SJCRH30 (cell line): Measurements from ENCODE around the gene DHRS11. TPM values are rescaled to one million over a fixed set of nuclear protein-coding genes. Genes with fewer than 3 reads are reported as not detected.

Experiments used
- DNase-seq, 2 experiments: peaks; one replicate each; pipeline ENCODE4 v3.0.0-alpha.2; 2015 to 2020
- H3K27ac ChIP-seq: fragments of 250-450 bp; sonication (Bioruptor Pico); 2 replicates; pipeline ENCODE4 v1.5.1; 2020; ENCODE audit warnings: mild to moderate bottlenecking, moderate library complexity
- H3K27me3 ChIP-seq: fragments of 250-450 bp; sonication (Bioruptor Pico); 2 replicates; pipeline ENCODE4 v1.5.1; 2020; ENCODE audit warnings: mild to moderate bottlenecking, moderate library complexity
- H3K36me3 ChIP-seq: fragments of 250-450 bp; sonication (Bioruptor Pico); 2 replicates; pipeline ENCODE4 v1.5.1; 2020; ENCODE audit warnings: mild to moderate bottlenecking, moderate library complexity
- H3K4me1 ChIP-seq: fragments of 250-450 bp; sonication (Bioruptor Pico); 2 replicates; pipeline ENCODE4 v1.5.1; 2020; ENCODE audit warnings: mild to moderate bottlenecking, moderate library complexity
- H3K4me3 ChIP-seq: fragments of 250-450 bp; sonication (Bioruptor Pico); 2 replicates; pipeline ENCODE4 v1.5.1; 2020; ENCODE audit warnings: mild to moderate bottlenecking, moderate library complexity
- H3K9me3 ChIP-seq: fragments of 250-450 bp; sonication (Bioruptor Pico); replicated peaks from 2 replicates; pipeline ENCODE4 v1.5.1; 2020; ENCODE audit warnings: mild to moderate bottlenecking, moderate library complexity
- total RNA-seq: library from RNA; depleted of rRNA; stranded (reverse); fragments of >200 nt; shearing (Covaris generic); gene quantifications from 2 replicates; pipeline ENCODE4 v1.2.3, GENCODE V29; 2014; rRNA removed

The DHRS11 gene, protein sequence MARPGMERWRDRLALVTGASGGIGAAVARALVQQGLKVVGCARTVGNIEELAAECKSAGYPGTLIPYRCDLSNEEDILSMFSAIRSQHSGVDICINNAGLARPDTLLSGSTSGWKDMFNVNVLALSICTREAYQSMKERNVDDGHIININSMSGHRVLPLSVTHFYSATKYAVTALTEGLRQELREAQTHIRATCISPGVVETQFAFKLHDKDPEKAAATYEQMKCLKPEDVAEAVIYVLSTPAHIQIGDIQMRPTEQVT
- total RNA-seq, result 13.7 and 18.1 TPM in 2 replicates

DNA sequence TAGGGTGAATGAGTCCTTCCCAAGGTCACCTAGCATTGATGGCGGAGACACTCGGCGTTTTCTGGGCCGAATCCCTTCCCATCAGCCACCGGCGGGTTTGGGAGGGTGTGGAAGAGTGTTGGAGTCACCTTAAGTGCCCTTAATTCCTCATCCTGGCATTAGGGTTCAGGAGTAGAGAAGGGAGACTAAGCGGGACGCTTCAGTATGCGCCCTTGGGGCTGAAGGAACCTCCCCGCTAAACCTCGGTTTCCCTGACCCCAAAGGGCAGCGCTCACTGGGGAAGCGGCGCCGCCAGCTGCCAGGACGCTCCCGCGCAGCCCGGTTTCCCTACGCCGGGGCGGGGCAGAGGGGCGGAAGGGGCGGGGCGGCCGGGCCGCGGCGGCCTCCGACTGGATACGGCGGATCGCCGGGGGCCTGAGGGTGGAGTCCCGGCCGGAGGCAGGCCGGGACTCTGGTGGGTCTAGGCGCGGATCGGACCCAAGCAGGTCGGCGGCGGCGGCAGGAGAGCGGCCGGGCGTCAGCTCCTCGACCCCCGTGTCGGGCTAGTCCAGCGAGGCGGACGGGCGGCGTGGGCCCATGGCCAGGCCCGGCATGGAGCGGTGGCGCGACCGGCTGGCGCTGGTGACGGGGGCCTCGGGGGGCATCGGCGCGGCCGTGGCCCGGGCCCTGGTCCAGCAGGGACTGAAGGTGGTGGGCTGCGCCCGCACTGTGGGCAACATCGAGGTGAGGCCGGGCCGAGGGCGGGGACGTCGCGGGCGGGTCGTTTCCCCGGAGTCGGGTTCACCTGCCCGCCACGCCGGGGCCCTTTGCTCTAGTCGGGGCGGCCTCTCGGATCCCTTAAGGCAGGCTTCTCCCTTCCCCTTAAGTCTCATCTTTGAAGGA is at the start of gene DHRS11:
Gene DHRS11, plus strand, starts transcription at position 446 of the 882 bp plus-strand sequence. Its CDS starts 131 bp downstream, at position 577.
- Histone ChIP-seq H3K27ac (peak within 1 kb of the TSS; percentile 28; the same call in 1 of the 2 replicates), H3K4me3 (peak within 1 kb of the TSS; percentile 81)
- DNase-seq, result peak; percentile 87 to 90

DNA sequence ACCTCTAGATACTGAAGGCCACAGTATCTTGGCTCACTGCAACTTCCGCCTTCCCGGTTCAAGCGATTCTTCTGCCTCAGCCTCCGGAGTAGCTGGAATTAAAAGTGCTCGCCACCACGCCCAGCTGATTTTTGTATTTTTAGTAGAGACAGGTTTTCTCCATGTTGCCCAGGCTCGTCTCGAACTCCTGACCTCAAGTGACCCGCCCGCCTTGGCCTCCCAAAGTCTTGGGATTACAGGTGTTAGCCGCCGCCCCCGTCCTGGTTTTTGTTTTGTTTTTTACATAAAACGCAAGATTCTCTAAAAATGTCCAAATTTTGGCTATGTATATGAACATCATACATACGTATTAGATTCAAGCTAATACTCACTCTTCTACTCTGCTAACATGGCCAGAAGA is 48.9 kb upstream of the DHRS11 start:
- Histone ChIP-seq H3K4me1 (peaks cover 5% of the 10 kb centered on the region), H3K27me3 (no peaks in the 10 kb centered on the region), H3K9me3 (no peaks in the 10 kb centered on the region), H3K4me3 (no peak overlapping the region), H3K36me3 (peaks cover 20% of the 10 kb centered on the region), H3K27ac (no peak overlapping the region)
- no peak for DNase-seq

More for the DNA sequence above, at the start of gene DHRS11:
- Histone ChIP-seq H3K9me3 (no peaks in the 10 kb centered on the region), H3K36me3 (peaks cover 23% of the 10 kb centered on the region), H3K27me3 (no peaks in the 10 kb centered on the region), H3K4me1 (no peaks in the 10 kb centered on the region; the same call in 1 of the 2 replicates)

DNA sequence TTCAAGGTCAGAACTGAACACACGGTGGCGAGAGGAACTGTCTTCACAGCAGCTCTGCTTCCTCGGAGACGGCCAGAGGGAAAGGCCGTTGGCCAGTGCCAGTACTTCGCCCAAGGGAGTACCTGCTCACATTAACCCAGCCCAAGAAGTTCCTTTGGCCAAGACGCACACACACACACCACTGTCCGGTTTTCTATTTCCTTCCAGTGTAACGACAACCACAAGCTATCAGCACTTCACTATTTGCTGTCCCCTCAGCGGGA is 47.7 kb upstream of the DHRS11 start:
- Histone ChIP-seq H3K27ac (peak overlapping the region; percentile 94), H3K36me3 (peaks cover 15% of the 10 kb centered on the region), H3K9me3 (no peaks in the 10 kb centered on the region), H3K4me3 (peak overlapping the region; percentile 96), H3K4me1 (peaks cover 9% of the 10 kb centered on the region), H3K27me3 (no peaks in the 10 kb centered on the region)
- peak in 1 of 2 experiments; percentile 39 for DNase-seq

DNA sequence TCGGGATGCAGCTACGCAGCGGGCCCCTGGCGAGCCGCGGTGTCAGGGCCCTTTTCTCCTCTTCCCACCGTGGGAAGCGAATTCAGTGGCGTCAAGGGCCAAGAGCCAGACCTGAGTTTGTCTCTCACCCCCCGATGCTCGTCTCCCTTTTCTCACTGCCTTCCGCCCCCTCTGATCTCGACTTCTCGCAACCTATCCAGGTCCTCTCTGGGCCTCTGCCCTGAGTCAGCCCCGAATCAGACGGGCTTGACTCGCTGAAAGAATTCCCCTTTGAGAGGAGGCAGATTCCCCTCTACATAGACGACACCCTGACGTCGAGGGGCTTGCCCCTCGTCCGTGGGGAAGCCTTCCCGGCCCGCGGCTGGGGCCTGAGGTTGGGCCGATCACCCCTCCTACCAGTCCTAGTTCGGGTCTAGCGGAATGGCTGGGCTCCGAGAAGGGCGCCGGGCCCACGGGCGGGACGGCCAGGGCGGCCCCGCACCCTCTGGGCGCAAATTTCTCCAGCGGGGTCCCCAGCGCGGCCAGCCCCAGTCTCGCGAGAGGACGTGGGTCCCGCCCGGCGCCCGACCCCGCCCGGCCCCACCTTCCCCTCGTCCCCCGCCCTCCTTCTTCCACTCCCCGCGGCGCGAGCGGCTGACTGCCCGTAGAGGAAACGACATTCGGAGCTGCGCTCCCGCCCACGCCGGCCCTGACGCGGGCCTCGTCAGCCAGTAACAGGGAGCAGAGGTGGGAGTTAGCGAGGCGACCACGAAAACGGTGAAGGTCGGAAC is 47.2 kb upstream of the DHRS11 start, which contains the start of gene GGNBP2:
Gene GGNBP2, plus strand, starts transcription at position 613 of the 770 bp plus-strand sequence. CDS start 806 bp downstream, outside the sequence.
- peaks cover 19% of the 10 kb centered on the region for H3K36me3 ChIP-seq
- DNase-seq, result peak; percentile 95 to 97
- no peaks in the 10 kb centered on the region for H3K27me3 ChIP-seq
- peak within 1 kb of the TSS; percentile 94 for H3K27ac ChIP-seq
- H3K4me1 ChIP-seq, result peaks cover 9% of the 10 kb centered on the region
- H3K9me3 ChIP-seq, result no peaks in the 10 kb centered on the region
- peak within 1 kb of the TSS; percentile 96 for H3K4me3 ChIP-seq

DNA sequence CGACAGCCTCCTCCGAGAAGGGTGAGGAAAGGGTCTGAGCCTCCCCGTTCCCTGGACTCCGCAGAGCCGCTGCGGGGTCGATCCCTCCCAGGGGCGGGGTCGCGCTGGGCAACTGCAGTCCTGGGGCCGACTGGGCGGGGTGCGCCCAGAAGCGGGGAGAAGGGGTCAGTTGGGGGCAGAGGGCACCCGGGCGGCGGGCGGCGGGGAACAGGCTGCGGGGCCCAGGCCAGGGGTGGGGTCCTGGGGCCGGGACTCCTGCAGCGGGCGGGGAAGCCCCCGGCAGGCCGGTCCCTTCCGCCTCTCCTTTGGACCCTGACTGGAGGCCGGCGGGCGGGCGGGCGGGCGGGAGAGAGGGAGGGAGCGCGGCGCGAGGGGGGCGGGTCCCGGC is 46.6 kb upstream of the DHRS11 start:
- H3K9me3 ChIP-seq, result no peaks in the 10 kb centered on the region
- peaks cover 23% of the 10 kb centered on the region for H3K36me3 ChIP-seq
- H3K4me3 ChIP-seq, result peak overlapping the region; percentile 96
- peak overlapping the region; percentile 94 for H3K27ac ChIP-seq
- DNase-seq, result no peak
- no peaks in the 10 kb centered on the region for H3K27me3 ChIP-seq
- H3K4me1 ChIP-seq, result peaks cover 9% of the 10 kb centered on the region

DNA sequence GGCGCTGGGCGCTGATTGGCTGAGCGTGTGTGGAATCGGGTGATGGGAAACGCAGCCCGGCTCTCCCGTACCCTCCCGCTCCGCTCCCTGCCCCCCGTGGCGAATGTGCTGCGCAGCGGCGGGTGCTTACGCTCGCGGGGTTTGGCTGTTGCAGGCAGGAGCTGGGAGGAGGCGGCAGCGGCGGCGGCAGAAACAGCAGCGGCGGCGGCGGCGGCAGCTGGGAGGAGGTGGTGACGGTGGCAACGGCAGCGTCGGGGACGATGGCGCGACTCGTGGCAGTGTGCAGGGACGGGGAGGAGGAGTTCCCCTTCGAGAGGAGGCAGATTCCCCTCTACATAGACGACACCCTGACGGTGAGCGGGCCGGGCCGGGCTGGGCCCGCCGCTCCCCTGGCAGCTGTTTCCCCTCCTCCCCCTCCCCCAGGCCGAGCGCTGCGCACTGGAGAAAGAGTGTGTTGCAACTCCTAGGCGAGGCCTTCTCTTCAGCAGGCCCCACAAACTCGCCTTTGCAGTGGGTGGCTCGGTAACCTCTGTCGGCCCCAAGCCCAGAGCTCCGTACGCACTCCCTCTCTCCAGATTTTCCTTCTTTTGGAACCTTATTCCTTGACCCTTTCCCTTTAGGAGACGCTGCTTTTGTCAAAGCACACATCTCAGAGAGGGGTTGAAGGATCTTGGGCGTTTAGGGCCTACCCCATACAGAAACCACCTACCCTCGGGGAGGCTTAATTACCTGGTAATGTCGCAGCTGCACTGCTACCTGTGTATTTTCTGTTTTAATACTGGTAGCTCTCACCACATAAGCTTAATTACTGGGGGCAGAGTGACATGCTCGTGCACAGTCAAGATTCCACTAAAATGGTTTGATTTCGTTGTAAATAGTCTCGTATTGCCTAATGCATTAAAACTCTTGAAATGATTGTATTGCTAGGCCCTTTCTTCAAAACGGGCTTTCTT is 45.9 kb upstream of the DHRS11 start:
- Histone ChIP-seq H3K36me3 (peaks cover 28% of the 10 kb centered on the region), H3K4me1 (peaks cover 9% of the 10 kb centered on the region), H3K9me3 (no peaks in the 10 kb centered on the region), H3K27me3 (no peaks in the 10 kb centered on the region), H3K4me3 (peak overlapping the region; percentile 96), H3K27ac (peak overlapping the region; percentile 94)
- peak; percentile 98 for DNase-seq

DNA sequence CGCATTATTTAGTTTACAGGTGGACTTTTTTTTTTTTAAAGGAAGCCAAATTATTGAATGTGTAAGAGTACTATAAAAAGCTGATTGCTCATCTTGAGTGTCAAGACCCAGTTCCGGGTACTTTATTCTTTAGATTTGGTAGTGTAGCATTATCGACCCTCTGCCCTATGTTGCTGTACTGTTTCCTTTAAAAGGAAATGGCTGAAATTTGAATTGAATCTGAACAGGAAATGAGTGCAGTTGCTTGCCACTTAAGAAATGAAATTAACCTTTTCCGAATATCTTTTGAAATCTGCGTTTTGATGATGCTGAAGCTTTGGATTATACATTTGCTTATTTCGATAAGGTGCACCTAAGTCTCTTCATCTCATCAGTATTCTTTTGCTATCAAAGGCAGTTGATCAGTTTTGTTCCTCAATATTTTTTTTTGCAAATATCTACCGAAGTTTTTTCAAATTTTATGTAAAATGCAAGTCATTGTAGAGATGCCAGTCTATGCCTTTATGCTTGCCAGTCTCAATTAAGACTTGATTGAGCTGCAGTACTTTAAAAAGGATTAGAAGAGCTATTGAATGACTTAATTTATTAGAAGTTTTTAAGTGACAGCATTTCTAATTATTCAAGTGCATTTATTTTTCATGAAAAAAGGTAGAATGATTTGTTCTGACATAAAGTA is 45.1 kb upstream of the DHRS11 start:
- DNase-seq, result no peak
- H3K9me3 ChIP-seq, result no peaks in the 10 kb centered on the region
- peak overlapping the region; percentile 96 for H3K4me3 ChIP-seq
- no peaks in the 10 kb centered on the region for H3K27me3 ChIP-seq
- peaks cover 9% of the 10 kb centered on the region for H3K4me1 ChIP-seq
- H3K36me3 ChIP-seq, result peaks cover 30% of the 10 kb centered on the region
- peak overlapping the region; percentile 94; the same call in 1 of the 2 replicates for H3K27ac ChIP-seq

DNA sequence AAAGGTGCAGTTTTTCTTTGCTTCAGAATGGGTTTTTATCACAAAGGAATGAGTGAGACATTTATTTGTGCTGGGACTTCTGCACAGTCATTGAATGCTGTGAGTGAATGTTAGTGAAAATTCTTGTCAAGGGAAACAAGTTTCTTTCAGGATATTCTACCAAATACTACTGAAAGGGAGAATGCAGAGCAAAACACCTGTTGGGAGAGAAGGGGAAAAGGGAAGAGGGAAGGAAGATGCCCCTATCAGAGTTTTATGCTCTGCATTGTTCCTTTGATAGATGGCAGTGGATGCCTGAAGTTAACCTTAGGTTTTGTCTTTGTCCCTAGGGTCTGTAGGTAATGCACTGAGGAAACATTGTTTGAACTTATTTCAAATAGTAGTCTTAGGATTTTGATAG is 43.9 kb upstream of the DHRS11 start:
- Histone ChIP-seq H3K27me3 (no peaks in the 10 kb centered on the region), H3K9me3 (no peaks in the 10 kb centered on the region), H3K4me1 (peaks cover 9% of the 10 kb centered on the region), H3K4me3 (no peak overlapping the region), H3K27ac (no peak overlapping the region), H3K36me3 (peaks cover 36% of the 10 kb centered on the region)
- no peak for DNase-seq

DNA sequence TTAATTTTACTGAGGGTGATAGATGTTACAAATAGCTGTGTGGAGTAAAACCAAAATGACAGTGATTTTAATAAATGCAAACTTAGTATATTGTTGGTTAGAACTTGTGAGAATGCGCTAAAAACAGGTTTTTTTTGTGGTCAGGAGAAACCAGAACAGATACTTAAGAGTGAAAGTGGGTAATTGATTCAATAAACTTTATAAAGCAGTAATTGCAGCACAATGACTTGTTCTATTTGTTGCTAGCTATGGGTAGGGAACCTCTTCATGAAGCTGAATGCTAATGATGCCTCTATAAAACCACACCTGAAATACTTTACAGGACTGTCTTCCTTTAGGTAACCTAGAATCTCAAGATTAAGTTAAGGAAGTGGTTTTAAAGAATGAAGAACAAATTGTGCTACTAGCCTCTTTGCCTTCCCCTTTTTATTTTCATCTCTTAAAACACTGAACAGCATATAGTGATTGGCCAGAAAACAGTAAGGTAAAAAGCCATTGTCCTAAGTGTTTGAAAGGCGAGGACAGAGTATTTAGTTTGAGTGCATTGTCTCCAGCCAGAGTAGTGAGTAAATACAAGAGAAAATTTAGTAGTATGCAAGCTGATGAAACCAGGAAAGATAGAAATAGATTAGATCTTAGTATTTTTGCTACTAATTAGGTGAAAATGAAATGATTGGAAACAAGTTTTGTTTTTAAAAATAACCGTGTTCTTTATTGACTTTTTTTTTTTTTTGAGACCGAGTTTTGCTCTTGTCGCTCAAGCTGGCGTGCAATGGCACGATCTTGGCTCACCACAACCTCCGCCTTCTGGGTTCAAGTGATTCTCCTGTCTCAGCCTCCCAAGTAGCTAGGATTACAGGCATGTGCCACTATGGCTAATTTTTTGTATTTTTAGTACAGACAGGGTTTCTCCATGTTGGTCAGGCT is 40.9 kb upstream of the DHRS11 start:
- Histone ChIP-seq H3K4me3 (no peak overlapping the region), H3K27me3 (no peaks in the 10 kb centered on the region), H3K4me1 (peaks cover 9% of the 10 kb centered on the region), H3K27ac (no peak overlapping the region), H3K36me3 (peaks cover 43% of the 10 kb centered on the region), H3K9me3 (no peaks in the 10 kb centered on the region)
- DNase-seq, result no peak

DNA sequence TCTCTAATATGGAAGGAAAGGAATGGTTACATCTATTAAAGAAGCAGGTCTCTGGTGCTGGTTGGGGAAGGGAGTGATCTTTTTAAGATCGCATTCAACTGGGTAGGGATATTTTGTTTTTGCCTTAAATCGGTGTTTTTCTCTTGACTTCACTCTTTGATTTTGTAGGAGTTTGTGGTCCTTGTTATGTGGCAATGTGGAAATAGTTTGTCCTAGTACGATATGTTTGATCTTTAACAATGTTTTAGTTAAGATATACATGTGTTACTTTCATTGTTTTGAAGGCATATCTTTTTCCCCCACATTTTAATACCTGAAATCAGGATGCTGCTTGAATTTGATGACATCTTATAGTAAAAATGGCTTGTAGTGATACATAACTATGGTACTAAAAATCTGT is 38.2 kb upstream of the DHRS11 start:
- Histone ChIP-seq H3K4me3 (no peak overlapping the region), H3K4me1 (no peaks in the 10 kb centered on the region), H3K9me3 (no peaks in the 10 kb centered on the region), H3K36me3 (peaks cover 50% of the 10 kb centered on the region), H3K27me3 (no peaks in the 10 kb centered on the region), H3K27ac (no peak overlapping the region)
- DNase-seq, result no peak

DNA sequence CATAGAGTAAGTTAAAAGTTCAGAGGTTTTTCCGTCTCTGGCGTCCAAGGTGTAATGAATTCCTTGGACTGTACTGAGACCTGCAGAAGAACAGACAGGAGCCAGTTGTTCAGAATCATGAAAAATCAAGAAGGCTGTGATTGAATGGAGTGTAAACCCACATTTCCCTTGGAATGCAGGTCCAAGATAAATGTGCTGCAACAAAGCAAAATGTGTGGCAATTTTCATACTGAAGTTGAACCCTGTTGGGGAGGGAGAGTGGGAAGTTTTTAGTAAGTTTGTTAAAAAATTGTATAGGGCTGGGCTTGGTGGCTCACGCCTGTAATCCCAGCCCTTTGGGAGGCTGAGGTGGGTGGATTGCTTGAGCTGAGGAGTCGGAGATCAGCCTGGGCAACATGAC is 25.6 kb upstream of the DHRS11 start:
- Histone ChIP-seq H3K9me3 (no peaks in the 10 kb centered on the region), H3K36me3 (peaks cover 83% of the 10 kb centered on the region), H3K27me3 (no peaks in the 10 kb centered on the region), H3K4me3 (no peak overlapping the region), H3K4me1 (no peaks in the 10 kb centered on the region), H3K27ac (no peak overlapping the region)
- DNase-seq, result no peak

DNA sequence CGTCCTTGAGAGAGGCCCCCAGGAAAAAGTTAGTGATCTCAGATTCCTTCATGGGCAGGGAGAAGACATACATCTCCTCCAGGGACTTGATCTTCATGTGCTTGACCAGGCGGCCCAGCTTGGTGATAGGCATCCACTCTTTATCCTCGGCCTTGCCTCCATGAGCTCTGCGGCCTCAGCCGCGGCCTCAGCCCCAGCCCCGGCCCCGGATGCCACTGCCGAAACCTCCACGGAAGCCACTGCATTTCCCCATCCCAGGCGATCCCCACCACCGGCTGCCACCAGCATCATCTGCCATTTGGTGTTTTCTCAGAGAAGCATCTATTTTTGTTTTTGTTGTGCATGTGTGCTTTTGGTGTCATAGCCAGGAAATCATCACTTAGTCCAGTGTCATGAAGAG is 16.7 kb upstream of the DHRS11 start:
- Histone ChIP-seq H3K36me3 (peaks cover 78% of the 10 kb centered on the region), H3K4me1 (no peaks in the 10 kb centered on the region)

DNA sequence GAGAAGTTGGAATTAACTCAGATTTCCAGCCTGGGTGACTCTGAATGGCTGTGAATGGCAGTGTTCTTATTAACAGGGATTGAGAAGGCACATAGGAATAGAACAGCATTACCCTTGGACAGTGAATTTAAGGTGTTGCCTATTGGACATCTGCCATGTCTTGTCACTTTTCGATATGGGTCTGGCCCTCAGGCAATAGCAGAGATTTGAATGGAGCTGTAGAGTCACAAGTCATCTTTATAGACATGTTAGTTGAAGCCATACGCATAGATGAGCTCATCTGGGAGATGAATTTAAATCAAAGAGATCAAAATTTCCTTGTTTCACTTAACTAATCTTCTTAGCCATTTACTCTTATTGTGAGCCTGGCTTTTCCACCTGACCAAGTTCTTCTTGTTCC is 14.9 kb upstream of the DHRS11 start:
- peaks cover 76% of the 10 kb centered on the region for H3K36me3 ChIP-seq
- H3K4me1 ChIP-seq, result no peaks in the 10 kb centered on the region
- H3K27me3 ChIP-seq, result no peaks in the 10 kb centered on the region
- no peak overlapping the region for H3K4me3 ChIP-seq
- no peak for DNase-seq
- H3K27ac ChIP-seq, result no peak overlapping the region
- H3K9me3 ChIP-seq, result no peaks in the 10 kb centered on the region

More for the DNA sequence above, 16.7 kb upstream of the DHRS11 start:
- DNase-seq, result no peak
- Histone ChIP-seq H3K27me3 (no peaks in the 10 kb centered on the region), H3K4me3 (no peak overlapping the region), H3K27ac (no peak overlapping the region), H3K9me3 (no peaks in the 10 kb centered on the region)
